GM19035 (cell line): ENCODE results near the gene LRFN2.

Source experiments
- ATAC-seq: cut with Tn5 transposase; IDR thresholded peaks from one replicate; pipeline ENCODE4 v1.9.1; 2021; ENCODE audit not compliant: unreplicated experiment

Gene LRFN2

DNA sequence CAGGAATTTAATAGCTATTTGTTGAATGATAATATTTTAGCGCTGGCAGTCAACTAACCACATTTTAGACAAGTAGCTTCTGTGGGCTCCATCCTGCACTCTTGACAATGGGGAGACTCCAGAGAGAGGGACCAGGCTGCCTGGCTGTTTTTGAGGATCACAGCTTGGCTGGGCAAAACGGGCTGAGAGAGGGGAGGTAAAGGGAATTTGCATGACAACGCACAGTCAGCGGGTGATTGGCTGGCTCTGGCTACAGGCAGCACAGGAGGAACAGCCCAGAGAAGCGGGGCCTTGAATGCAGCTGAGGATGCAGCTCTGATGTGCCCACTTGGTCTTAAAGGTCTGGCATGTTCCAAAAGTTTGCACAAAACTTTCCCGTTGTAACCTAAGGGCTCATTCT, 41.2 kb downstream of the LRFN2 start:
- ATAC-seq = no peak

- ATAC-seq = no peak
Measured at GRCh38 chr6:40543776-40544175, 43.4 kb downstream of the LRFN2 start.

GRCh38 chr6:40543146-40543545, 44.0 kb downstream of the LRFN2 start:
- ATAC-seq = no peak

GRCh38 chr6:40542175-40542764, 44.9 kb downstream of the LRFN2 start:
- ATAC-seq = no peak

DNA sequence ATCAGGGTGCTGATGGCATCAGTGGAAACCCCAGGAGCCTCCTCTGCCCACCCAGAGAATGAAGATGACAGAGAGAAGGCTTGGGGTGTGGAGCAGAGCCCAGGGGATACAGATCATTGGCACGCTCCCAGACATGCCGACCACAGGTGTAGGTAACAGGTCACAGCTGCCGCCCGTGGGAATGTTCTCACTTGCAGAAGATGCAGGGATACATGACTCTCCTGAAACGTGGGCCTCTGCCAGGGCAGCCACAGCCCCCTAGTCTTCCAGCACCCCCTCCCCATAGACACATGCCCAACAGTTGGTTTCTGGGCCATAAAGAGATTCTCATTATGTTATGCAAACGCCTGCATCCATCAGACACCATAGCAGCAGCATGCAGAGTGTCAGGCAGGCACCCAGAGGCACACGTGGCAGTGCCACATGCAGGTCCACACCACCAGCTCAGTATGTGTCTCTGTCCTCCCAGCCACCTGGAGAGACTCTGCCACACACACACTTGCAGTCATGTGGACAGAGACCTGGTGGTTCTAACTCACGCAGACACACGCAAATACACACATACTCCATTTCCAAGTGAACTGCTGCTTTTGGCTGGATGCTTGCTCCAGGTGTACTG, 45.5 kb downstream of the LRFN2 start:
- ATAC-seq = no peak

DNA sequence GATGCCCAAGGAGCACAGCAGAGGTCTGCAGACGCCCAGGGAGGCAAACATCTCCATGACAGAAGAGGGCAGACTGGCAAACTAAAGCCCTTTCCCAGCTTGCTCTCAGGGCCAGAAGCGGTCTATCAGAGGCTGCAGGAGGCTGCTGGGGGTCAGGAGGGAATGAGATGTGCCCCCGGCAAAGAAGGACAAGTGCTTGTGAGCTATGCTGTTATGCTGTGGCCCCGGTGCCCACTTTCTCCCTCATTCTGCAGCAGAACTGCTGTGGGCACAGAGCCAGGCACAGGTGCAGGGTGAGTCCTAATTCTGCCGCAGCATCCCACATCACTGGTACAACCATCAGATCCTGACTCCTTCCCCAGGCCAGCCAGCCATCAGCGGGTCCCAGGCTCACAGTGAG, 46.4 kb downstream of the LRFN2 start:
- ATAC-seq = no peak

DNA sequence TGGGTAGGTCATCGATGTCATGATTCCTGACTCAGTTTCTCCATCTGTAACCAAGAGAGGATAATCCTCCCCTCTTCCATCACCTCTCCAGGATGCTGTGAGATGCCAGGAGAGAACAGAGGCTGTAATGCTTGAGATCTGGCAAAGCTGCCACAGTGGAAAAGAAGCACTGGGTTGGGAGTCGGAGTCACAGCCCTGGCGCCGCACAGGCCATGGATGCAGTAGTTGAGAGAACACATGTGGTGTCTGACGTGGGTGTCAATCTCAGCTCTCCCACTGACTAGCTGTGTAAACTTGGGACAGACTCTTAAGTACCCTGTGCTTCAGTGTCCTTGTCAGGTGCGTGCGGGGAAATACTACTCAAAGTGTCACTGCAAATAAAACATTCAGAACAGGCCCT, 47.3 kb downstream of the LRFN2 start:
- no peak for ATAC-seq

- no peak for ATAC-seq
Measured at GRCh38 chr6:40538556-40538955, 48.6 kb downstream of the LRFN2 start.

DNA sequence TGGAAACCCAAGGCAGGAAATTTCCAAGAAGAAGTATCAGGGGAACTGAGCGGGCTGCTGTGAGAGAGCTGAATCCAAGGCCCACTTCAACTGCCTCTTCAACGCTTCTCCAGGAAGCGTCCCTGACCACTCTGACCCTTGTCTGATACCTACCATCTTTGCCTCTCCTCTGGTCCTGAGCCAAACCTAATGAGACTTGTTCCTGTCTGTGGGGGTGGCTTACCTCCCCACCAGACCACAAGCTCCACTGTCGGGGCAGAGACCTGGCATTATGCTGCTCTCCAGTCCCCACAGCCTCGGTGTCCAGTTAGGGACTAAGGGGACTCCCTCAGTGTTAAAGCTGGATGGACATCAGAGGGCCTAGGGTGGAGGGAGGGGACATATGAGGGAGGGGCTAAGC, 49.7 kb downstream of the LRFN2 start:
- ATAC-seq = no peak

- no peak for ATAC-seq
Measured at GRCh38 chr6:40536442-40536841, 50.7 kb downstream of the LRFN2 start.

- ATAC-seq = no peak
Measured at GRCh38 chr6:40535819-40536380, 51.3 kb downstream of the LRFN2 start.

GRCh38 chr6:40535110-40535818, 51.9 kb downstream of the LRFN2 start:
- ATAC-seq = no peak

DNA sequence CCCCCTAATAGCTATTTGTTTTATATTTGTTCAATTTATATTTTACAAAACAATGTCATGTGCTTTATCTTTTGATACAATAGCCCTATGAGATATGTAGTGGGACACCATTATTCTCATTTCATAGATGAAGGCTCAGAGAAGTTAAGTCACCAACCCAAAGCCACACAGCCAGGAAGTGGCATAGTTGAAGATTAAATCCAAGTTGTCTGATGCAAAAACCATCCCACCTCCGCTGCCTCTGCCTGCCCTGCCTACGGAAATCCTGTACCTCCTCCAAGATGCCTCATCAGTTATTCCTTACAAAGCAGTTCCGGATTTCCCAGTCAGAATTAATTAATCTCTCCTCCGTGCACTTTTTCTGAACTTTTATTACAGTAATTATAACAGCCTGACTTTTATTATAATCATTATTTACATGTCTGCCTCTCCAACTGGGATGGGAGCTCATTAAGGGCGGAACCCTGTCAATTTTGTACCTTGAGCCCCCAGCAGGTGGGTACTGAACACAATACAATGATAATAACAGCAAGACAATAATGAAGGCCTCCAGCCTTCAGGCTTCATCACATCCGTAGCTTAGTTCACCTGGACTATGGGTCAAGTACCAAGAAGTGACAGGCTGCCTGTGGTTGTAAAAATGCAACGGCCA, 54.7 kb downstream of the LRFN2 start:
- no peak for ATAC-seq

GRCh38 chr6:40529919-40530318, 57.2 kb downstream of the LRFN2 start:
- no peak for ATAC-seq

GRCh38 chr6:40529040-40529439, 58.1 kb downstream of the LRFN2 start:
- no peak for ATAC-seq

DNA sequence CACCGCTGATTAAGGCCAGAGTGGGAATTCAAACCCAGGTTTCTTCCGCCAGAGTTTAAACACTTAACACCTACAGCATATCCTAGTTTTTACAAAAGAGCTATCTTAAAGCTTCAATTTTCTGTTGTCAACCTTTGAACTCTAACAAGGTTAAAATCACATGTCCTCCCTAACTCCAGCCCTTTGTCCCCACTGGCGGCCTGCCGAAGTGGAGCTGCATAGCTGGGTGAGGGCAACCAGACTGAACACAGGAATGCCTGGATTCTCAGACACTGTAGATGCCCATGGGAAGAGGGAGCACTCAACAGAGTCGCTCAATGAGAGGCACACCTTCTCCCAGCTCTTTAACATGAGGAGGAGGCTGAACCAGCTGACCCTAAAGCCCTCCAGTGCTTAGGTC, 59.1 kb downstream of the LRFN2 start:
- ATAC-seq = no peak

DNA sequence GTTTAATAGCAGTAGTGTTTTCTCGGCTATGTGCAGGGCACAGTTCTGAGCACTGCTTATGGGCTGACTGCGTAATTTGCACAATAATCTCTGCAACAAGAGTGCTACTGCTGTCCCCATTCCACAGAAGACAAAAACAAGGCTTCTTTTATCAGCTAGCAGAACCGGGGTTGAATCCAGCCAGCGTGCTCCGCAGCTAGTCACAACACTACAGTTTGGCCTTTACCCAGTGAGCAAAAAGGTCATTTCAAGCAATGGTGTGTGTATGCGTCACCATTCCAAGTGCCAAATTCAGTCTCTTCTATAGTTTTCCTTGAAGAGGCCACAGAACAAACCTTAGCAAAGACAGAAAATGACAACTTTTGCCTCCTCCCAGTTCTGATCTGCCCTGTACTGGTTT, 61.1 kb downstream of the LRFN2 start:
- ATAC-seq = no peak

DNA sequence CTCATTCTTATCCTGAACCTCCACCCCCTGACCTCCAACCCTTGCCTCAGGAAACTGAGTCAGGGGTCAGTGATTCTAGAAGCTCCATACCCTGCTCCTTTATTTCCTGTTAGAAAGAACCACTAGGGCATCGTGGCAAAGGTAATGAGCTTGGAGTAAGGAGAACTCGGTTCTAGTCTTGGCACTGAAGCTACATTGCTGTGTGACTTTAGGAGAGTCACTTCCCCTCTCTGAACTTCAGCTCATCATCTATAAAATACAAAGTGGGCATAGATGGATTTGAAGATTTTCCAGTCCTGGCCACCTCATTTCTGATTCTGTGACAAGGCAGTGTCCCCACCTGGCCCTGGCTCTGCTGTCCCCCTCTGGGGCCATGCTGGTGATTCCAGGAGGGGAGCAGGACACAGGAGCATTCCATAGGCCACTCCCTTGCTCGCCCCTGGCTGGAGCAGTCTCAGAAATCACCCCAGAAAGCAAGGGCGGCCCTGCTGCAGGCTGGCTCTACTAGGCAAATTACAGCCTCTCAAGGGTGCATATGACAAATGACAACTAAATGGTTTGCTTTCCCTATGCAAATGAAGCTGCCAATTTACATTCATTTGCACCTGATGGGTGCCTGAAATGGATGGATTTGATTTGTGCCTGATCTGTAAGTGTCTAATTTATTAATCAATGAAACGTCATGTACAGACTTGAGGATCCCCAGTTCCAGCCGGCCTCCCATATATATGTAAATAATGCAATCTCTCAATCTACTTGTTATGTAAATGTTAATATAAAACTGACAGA, 62.2 kb downstream of the LRFN2 start:
- ATAC-seq = no peak

- ATAC-seq = no peak
Measured at GRCh38 chr6:40523505-40524172, 63.5 kb downstream of the LRFN2 start.

DNA sequence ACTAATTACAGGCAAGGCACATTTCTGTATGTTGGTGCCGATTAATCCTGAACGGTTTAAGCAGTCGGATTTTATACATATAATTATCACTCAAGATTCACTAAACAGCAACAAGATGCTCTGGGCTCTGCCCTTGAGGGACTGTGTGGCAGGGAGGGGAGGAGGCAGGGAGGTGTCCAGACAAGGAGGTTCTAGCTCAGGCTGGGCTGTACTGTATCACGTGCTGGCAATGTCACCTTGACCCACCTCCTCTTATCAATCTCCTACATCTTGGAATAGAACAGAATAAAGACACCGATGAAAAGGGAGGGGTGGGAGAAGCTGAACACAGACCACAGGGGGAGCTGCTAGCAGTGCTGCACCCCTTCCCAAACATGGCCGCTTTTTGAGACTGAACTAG, 65.7 kb downstream of the LRFN2 start:
- ATAC-seq = no peak
